D721Med (cell line): ENCODE measurements around the gene HBA2.
"Not testable (repeated sequence)": the region's sequence is repeated elsewhere in the genome, so short reads cannot be mapped to it uniquely, and the experiment has no call there.

Experiments
- DNase-seq: peaks from one replicate; pipeline ENCODE4 v3.0.0; 2011; ENCODE audit warnings: low spot score; ENCODE audit not compliant: insufficient read length
- FAIRE-seq: peaks from 2 replicates; lab custom pipeline; 2011; peaks lifted over from hg19 to GRCh38; lab: Jason Lieb, UNC
- CTCF ChIP-seq: IDR thresholded peaks from 2 replicates; pipeline ENCODE4 v1.5.1; 2012; ENCODE audit warnings: mild to moderate bottlenecking, control low read depth; ENCODE audit not compliant: insufficient read depth; ENCODE audit errors: missing control alignments

The HBA2 gene

DNA sequence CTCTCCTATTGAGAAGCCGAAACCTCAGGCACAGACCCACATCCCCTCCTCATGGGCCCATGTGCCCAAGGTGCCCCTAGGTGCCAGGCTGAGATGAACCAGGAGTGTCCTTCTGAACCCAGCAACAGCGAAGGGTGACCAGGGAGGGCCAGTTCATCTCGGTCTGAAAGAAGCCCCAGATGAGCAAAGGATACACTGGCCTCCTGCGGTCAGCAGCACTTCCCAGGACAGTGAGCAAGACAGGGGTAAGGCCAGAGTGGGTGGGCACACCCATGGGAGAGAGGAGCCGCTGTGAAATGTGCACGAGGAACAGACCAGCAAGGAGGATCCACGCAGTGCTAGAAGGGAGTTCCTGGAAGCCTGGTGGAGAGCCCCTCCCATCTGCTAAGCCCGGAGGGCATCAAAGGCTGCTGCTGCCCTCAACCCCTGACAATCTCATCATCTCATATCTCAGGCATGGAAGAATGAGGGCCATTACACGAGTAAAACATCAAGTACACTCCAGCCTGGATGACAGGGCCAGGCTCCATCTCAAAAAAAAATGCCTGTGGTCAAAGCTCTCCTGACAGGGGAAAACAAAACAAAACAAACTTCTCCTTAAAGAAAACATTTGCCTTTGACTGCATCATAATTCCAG, 23.5 kb upstream of the HBA2 start:
- TF ChIP-seq CTCF, result no peak
- DNase-seq (no peak), FAIRE-seq (no peak)

- no peak for DNase-seq
- no peak for FAIRE-seq
- no peak for TF ChIP-seq CTCF
Observed at GRCh38 chr16:152141-153128, 20.2 kb upstream of the HBA2 start, which contains the start of gene HBZ. TSS of gene HBZ (plus strand) at chr16:152644. CDS start at chr16:152910, 266 bp downstream.

DNA sequence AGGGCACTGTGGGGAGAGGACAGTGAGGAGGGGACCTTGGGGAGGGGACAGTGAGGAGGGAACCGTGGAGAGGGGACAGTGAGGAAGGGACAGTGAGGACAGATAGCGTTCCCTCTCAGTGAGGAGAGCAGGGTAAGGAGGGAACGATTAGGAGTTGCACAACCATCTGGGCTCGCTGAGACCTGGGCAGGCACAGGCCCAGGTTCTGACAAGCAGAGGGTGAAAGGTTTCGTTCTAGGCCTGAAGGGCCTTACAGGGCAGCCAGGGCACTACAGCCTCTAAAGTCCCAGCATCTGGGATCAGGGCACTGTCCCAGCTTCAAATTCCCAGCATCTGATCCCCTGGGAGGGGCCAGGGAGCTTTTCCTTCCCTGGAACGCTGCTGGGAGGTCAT, 19.6 kb upstream of the HBA2 start:
- not testable (repeated sequence) for DNase-seq, FAIRE-seq

DNA sequence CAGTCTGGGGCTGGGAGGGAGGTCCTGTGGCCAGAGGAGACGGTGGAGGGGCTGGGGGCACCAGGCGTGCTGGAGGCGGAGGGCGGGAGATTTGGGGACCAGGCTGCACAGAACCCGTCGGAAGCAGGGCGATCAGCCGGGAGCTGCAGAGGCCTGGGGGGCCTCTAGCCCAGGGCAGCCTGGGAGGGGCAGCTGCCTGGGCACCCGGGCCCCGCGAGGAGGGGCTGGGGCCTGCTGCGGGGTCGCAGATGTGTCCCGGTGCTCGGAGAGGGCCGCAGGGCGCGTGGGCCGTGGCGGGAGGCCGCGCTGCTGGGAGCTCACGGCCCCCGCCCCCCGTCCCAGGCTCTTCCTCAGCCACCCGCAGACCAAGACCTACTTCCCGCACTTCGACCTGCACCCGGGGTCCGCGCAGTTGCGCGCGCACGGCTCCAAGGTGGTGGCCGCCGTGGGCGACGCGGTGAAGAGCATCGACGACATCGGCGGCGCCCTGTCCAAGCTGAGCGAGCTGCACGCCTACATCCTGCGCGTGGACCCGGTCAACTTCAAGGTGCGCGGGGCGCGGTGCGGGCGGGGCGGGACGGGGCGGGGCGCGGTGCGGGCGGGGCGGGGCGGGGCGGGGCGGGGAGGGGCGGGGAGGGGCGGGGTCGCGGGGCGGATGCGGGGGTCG, 19.0 kb upstream of the HBA2 start:
- FAIRE-seq, DNase-seq: not testable (repeated sequence)

- no peak for FAIRE-seq
- TF ChIP-seq CTCF, result no peak
- peak; percentile 75 for DNase-seq
Observed at GRCh38 chr16:154217-155030, 18.3 kb upstream of the HBA2 start.

DNA sequence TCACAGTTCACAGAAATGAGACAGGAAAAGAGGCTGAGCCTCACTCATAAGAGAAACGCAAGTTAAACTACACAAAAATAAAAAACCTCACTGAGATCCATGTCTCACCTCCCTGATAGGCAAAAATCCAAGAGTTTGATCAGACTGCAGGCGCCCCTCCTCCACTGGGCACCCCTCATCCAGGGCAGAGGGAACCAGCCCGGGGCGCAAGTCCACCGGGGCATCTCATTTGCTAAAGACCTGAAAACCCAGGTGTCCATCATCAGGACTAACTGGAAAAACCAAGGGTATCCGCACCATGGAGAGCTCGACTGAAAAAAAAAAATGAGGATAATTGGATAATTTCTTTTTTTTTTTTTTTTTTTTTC, 17.7 kb upstream of the HBA2 start:
- DNase-seq (no peak), FAIRE-seq (no peak)
- no peak for TF ChIP-seq CTCF

DNA sequence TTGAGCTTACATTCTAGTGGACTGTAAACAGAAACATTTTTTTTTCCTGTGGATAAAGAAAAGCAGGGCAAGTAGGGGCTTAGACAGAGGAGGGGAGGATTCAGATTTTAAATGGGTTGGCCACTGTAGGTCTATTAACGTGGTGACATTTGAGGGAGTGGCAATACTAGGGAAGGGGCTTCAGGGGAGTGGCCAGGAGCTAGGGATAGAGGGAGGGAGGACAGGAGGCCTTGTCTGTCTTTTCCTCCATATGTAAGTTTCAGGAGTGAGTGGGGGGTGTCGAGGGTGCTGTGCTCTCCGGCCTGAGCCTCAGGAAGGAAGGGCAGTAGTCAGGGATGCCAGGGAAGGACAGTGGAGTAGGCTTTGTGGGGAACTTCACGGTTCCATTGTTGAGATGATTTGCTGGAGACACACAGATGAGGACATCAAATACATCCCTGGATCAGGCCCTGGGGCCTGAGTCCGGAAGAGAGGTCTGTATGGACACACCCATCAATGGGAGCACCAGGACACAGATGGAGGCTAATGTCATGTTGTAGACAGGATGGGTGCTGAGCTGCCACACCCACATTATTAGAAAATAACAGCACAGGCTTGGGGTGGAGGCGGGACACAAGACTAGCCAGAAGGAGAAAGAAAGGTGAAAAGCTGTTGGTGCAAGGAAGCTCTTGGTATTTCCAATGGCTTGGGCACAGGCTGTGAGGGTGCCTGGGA, 13.4 kb upstream of the HBA2 start:
- FAIRE-seq, result no peak
- no peak for DNase-seq
- no peak for TF ChIP-seq CTCF

- not testable (repeated sequence) for FAIRE-seq, DNase-seq
Observed at GRCh38 chr16:160242-160641, 12.4 kb upstream of the HBA2 start.
